Immature natural killer cell (primary cell): ENCODE results near the gene ADAMTS6. TPM values are rescaled to one million over a fixed set of nuclear protein-coding genes. Genes with fewer than 3 reads are reported as not detected.

Experiments
- DNase-seq, 3 donors: peaks; one replicate each; pipeline ENCODE4 v3.0.0; 2022; ENCODE audit warnings: mixed read lengths in 1 of 3
- H3K27ac Mint-ChIP-seq, 6 donors: one replicate each; pipeline ENCODE4 v1.8.0; 2020; ENCODE audit warnings: mixed read lengths in 6 of 6, mild to moderate bottlenecking in 5 of 6, inconsistent platforms in 4 of 6, moderate library complexity in 3 of 6
- H3K27me3 Mint-ChIP-seq, 3 donors: one replicate each; pipeline ENCODE4 v1.8.0; 2020 to 2021; ENCODE audit warnings: low read depth in 3 of 3, mild to moderate bottlenecking in 3 of 3, mixed read lengths in 3 of 3, moderate library complexity in 3 of 3, inconsistent platforms in 1 of 3
- H3K36me3 Mint-ChIP-seq, 3 donors: one replicate each; pipeline ENCODE4 v1.8.0; 2020; ENCODE audit warnings: mixed read lengths in 3 of 3, inconsistent platforms in 2 of 3, mild to moderate bottlenecking in 2 of 3
- H3K4me1 Mint-ChIP-seq, 2 donors: one replicate each; pipeline ENCODE4 v1.8.0; 2020; ENCODE audit warnings: inconsistent platforms in 2 of 2, mild to moderate bottlenecking in 2 of 2, mixed read lengths in 2 of 2, moderate library complexity in 1 of 2
- H3K4me3 Mint-ChIP-seq, 5 donors: one replicate each; pipeline ENCODE4 v1.8.0; 2020; ENCODE audit warnings: mild to moderate bottlenecking in 5 of 5, mixed read lengths in 5 of 5, inconsistent platforms in 3 of 5, moderate library complexity in 3 of 5
- H3K9me3 Mint-ChIP-seq, 6 donors: one replicate each; pipeline ENCODE4 v1.8.0; 2020; ENCODE audit warnings: mild to moderate bottlenecking in 6 of 6, mixed read lengths in 6 of 6, inconsistent platforms in 4 of 6, moderate library complexity in 3 of 6
- polyA plus RNA-seq, 3 donors: library from polyadenylated mRNA; unstranded; fragments of 300-500 nt; fragmentation: Illumina TruSeq; gene quantifications; one replicate each; pipeline ENCODE4 v1.2.3, GENCODE V29; 2021

Gene ADAMTS6
- polyA plus RNA-seq, 3 donors from 2014 or later, result not detected

DNA sequence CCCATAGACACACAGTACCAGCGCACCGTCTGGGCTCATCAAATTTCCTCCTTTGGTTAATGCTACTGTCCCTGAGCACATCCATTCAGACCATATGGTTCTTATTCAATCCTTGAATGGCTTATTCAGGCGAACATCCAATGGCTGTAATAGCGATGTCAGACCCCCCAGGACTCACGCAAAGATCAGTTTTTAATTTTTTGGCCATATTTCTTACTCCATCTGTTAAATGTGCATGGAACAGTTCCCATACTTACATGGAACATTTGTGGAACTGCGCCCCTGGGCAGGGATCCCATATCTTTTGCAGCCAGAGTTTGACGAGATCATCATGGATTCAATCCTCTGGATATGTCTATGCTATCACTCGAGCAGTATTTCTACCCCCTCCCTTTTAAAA lies 213.2 kb downstream of the ADAMTS6 start:
- Mint-ChIP-seq H3K27ac (no peak overlapping the region), H3K36me3 (no peaks in the 10 kb centered on the region), H3K27me3 (no peaks in the 10 kb centered on the region), H3K9me3 (peaks cover 0 to 3% (median 0%) of the 10 kb centered on the region in 6 donors), H3K4me3 (no peak overlapping the region), H3K4me1 (no peaks in the 10 kb centered on the region)
- no peak for DNase-seq

DNA sequence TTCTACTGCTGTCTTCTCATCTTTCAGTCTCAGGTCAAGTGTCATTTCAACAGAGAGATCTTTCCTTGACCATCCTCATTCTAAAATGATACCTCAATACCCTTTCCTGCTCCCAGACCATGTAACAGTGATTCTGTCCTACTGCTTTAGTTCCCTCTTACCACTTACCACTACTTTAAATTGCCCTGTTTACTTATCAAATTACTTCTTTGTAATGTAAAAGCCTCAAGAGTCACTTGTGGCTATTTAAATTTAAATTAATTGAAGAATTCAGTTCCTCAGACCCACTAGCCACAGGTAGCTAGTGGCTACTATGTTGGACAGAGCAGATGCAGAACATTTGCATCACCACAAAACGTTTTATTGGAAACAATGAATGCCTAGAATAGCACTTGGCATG lies 217.3 kb downstream of the ADAMTS6 start:
- Mint-ChIP-seq H3K9me3 (peaks cover 0 to 3% (median 0%) of the 10 kb centered on the region in 6 donors), H3K36me3 (no peaks in the 10 kb centered on the region), H3K4me1 (no peaks in the 10 kb centered on the region), H3K4me3 (no peak overlapping the region), H3K27me3 (peaks cover 0 to 2% (median 0%) of the 10 kb centered on the region in 3 donors), H3K27ac (no peak overlapping the region)
- DNase-seq, result no peak

DNA sequence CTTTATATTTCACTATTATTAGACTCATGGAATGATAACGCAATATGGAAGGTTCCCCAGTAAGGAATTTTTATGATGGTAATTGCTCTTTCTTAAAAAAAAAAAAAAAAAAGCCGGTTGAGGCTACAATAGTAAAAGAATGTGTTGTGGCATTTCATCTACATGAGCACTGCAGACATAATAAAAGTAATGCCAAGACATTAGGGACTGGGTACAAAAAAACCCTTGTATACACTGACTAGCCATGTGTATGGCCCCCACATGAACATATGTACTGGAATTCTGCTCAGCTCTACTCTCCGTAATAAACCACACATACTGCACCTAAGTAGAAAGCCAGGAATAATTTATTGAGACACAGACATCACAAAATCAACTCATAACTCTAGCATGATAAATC lies 218.4 kb downstream of the ADAMTS6 start:
- H3K9me3 Mint-ChIP-seq, result peaks cover 0 to 3% (median 0%) of the 10 kb centered on the region in 6 donors
- no peaks in the 10 kb centered on the region for H3K36me3 Mint-ChIP-seq
- H3K4me3 Mint-ChIP-seq, result no peak overlapping the region
- peaks cover 0 to 2% (median 0%) of the 10 kb centered on the region in 3 donors for H3K27me3 Mint-ChIP-seq
- H3K27ac Mint-ChIP-seq, result no peak overlapping the region
- DNase-seq, result no peak
- no peaks in the 10 kb centered on the region for H3K4me1 Mint-ChIP-seq

DNA sequence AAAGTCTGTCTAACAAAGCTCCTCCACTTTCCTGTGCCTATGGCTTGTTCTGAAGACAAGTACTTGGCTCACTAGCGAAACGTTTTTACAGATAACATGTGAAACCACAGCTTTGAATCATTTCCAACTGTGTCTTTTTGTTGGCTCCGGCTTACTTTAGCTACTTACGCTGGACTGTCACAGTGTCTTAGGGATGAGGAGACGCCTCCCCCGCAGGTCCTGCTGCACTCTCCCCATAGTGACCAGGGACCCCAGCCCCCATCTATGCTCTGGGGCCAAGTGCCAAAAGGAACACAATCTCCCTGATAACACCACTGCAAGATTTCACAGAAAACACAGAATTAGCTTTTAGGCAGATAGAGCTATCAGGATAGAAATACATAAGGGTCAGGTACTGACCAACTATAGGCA lies 219.1 kb downstream of the ADAMTS6 start:
- H3K27ac Mint-ChIP-seq, result no peak overlapping the region
- DNase-seq, result no peak
- H3K36me3 Mint-ChIP-seq, result no peaks in the 10 kb centered on the region
- H3K27me3 Mint-ChIP-seq, result peaks cover 0 to 3% (median 0%) of the 10 kb centered on the region in 3 donors
- no peak overlapping the region for H3K4me3 Mint-ChIP-seq
- H3K9me3 Mint-ChIP-seq, result peaks cover 0 to 4% (median 0%) of the 10 kb centered on the region in 6 donors
- no peaks in the 10 kb centered on the region for H3K4me1 Mint-ChIP-seq

DNA sequence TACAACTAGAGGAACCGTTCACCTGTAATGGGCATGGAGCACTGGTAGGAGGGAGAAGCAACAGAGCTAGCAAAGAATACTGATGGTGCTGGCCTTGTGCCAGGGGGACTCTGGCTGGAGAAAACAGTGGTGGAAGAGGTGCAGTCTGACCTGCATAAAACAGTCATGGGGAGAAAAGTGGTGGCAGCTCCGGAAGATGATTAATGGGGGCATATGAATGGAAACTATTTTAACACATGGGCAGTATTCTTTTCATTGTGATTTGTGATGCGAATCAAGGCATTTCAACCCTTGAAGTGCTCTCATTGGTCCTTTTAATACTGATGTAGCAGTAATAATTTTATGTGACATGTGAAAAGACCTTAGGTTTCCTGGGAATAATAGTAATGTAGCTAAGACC lies 219.6 kb downstream of the ADAMTS6 start:
- DNase-seq, result no peak
- Mint-ChIP-seq H3K27ac (no peak overlapping the region), H3K4me1 (no peaks in the 10 kb centered on the region), H3K4me3 (no peak overlapping the region), H3K36me3 (no peaks in the 10 kb centered on the region), H3K27me3 (peaks cover 0 to 3% (median 0%) of the 10 kb centered on the region in 3 donors), H3K9me3 (peaks cover 0 to 4% (median 1%) of the 10 kb centered on the region in 6 donors)

DNA sequence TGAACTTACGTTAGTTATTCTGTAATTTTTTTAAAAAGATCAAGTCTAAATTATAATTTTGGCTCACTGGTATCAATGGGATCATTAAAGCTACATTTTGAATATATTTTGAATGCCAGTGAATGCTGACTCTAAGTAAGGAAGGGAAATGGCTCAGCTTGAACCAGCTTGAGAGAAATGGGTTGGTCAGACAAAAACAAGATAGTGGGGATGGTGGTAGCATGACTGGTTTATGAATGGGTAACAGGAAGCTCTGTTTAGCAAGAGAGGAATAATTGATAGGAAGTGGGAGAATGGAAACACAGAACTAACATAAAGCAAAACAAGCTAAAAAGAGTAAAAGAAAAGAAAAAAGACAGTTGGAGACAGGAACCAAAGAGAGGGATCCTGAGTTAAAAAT lies 220.2 kb downstream of the ADAMTS6 start:
- Mint-ChIP-seq H3K9me3 (peaks cover 0 to 4% (median 1%) of the 10 kb centered on the region in 6 donors), H3K36me3 (no peaks in the 10 kb centered on the region), H3K27ac (no peak overlapping the region), H3K27me3 (peaks cover 0 to 3% (median 2%) of the 10 kb centered on the region in 3 donors), H3K4me1 (no peaks in the 10 kb centered on the region), H3K4me3 (no peak overlapping the region)
- DNase-seq, result no peak

DNA sequence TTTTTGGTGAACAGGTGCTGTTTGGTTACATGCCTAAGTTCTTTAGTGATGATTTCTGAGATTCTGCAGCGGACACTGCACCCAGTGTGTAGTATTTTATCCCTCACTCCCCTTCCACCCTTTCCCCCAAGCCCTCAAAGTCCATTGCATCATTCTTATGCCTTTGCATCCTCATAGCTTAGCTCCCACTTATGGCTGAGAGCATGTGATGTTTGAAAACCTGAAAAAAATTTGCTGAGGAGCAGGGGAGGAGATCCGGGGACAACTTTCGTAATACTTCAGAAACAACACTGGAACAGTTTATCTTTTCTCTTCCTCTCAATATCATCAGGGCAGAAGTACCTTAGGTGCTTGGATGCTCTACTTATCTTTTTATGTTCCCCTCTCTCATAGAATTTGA lies 226.4 kb downstream of the ADAMTS6 start:
- Mint-ChIP-seq H3K4me3 (no peak overlapping the region), H3K9me3 (peaks cover 0 to 4% (median 0%) of the 10 kb centered on the region in 6 donors), H3K27ac (no peak overlapping the region), H3K4me1 (no peaks in the 10 kb centered on the region), H3K27me3 (peaks cover 0 to 5% (median 1%) of the 10 kb centered on the region in 3 donors), H3K36me3 (no peaks in the 10 kb centered on the region)
- DNase-seq, result no peak

DNA sequence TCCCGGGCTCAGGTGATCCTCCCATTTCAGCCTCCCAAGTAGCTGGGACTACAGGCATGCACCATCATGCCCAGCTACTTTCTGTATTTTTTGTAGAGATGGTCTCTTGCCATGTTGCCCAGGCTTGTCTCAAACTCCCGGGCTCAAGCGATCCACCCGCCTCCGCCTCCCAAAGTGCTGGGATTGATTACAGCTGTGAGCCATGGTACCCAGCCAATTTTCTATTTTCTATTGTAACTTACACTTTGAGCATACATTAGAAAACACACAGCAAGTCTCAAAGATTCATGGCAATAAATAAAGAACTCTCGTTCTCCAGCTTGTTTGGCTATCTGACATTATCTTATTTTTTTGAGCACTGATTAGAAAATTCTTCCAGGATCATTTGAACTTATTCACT lies 228.7 kb downstream of the ADAMTS6 start:
- no peak overlapping the region for H3K4me3 Mint-ChIP-seq
- H3K27ac Mint-ChIP-seq, result no peak overlapping the region
- no peaks in the 10 kb centered on the region for H3K4me1 Mint-ChIP-seq
- H3K27me3 Mint-ChIP-seq, result peaks cover 0 to 5% (median 0%) of the 10 kb centered on the region in 3 donors
- H3K36me3 Mint-ChIP-seq, result no peaks in the 10 kb centered on the region
- no peak for DNase-seq
- H3K9me3 Mint-ChIP-seq, result peaks cover 0 to 2% (median 0%) of the 10 kb centered on the region in 6 donors

DNA sequence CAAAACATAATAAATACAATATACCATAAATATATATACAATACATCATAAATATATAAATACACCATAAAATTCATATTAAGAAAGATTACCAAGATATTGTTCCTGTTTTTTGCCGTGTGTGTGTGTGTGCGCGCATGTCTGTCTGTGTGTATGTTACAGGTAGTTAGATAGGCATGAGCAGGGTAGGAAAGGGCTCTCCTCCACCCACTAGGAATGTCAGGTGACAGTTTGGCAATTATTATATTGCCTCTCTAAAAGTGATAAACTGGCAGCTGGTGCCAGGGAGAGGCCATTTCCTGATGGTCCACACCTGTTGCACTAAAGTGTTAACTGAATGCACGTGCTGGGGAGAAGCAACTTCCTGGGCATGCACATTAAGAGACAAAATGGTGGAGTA lies 232.8 kb downstream of the ADAMTS6 start:
- Mint-ChIP-seq H3K27me3 (peaks cover 0 to 4% (median 0%) of the 10 kb centered on the region in 3 donors), H3K4me3 (no peak overlapping the region)

DNA sequence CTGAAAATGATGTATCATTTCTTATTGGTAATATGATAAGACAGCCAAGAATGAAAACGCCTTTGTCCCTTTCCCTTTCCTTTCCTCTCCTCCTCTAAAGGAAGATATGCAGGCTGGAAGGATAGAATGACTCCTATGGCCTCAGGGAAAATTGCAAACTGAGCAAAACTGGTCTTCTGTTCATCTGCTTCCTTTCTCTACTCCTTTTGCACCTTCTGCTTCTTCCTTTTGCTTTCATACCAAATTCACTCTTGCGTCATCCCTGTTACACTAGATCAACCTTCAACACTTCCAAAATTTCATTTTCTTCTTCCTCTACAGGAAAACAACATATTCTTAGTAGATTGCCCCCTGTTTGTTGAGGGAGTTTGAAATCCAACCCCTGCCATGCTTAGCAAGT lies 234.1 kb downstream of the ADAMTS6 start:
- H3K27ac Mint-ChIP-seq, result no peak overlapping the region
- peaks cover 0 to 4% (median 0%) of the 10 kb centered on the region in 3 donors for H3K27me3 Mint-ChIP-seq
- H3K36me3 Mint-ChIP-seq, result no peaks in the 10 kb centered on the region
- DNase-seq, result no peak
- H3K9me3 Mint-ChIP-seq, result peaks cover 0 to 2% (median 0%) of the 10 kb centered on the region in 6 donors
- no peak overlapping the region for H3K4me3 Mint-ChIP-seq
- no peaks in the 10 kb centered on the region for H3K4me1 Mint-ChIP-seq

More for the DNA sequence above, 232.8 kb downstream of the ADAMTS6 start:
- Mint-ChIP-seq H3K27ac (no peak overlapping the region), H3K4me1 (no peaks in the 10 kb centered on the region), H3K9me3 (peaks cover 0 to 2% (median 0%) of the 10 kb centered on the region in 6 donors), H3K36me3 (no peaks in the 10 kb centered on the region)
- no peak for DNase-seq

DNA sequence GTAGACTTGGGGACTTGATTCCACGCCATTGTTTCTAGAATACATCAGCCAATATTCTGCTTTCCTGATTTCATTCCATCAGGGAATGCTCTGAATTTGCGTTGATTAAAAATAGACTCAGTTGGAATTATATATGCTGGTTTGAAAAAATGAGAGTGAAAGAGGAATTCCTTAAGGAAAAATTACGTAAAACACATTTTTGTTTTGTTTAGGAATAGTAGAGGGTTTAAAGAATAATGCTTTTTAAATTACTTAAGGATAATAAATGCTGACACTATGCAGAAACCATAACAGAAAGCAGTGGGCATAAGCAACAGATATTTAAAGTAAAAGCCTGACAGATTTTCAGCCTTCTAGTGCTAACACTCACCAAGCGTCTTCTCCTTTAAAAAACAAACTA lies 235.0 kb downstream of the ADAMTS6 start:
- H3K4me1 Mint-ChIP-seq, result no peaks in the 10 kb centered on the region
- no peak overlapping the region for H3K4me3 Mint-ChIP-seq
- no peaks in the 10 kb centered on the region for H3K36me3 Mint-ChIP-seq
- peaks cover 0 to 2% (median 0%) of the 10 kb centered on the region in 6 donors for H3K9me3 Mint-ChIP-seq
- peaks cover 0 to 4% (median 0%) of the 10 kb centered on the region in 3 donors for H3K27me3 Mint-ChIP-seq
- DNase-seq, result no peak
- H3K27ac Mint-ChIP-seq, result no peak overlapping the region

DNA sequence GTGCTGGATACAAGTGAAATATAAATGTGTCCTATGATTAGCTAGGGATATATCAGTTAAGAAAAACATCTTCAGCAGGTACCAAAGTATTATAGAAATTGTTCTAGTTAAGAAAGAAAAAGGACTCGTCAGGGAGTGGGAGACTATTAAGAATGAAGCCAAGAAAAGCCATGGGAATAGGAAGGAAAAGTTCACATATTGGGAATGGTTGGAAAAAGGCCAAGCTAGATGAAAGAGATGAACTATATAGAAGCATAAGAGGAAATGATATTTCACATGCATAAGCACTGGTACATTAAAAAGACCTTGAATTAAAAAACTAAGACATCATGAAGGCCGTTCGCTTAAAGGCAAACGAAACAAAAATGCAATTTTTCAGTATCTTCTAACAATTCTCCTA lies 237.7 kb downstream of the ADAMTS6 start:
- H3K4me1 Mint-ChIP-seq, result no peaks in the 10 kb centered on the region
- no peaks in the 10 kb centered on the region for H3K36me3 Mint-ChIP-seq
- H3K9me3 Mint-ChIP-seq, result no peaks in the 10 kb centered on the region

DNA sequence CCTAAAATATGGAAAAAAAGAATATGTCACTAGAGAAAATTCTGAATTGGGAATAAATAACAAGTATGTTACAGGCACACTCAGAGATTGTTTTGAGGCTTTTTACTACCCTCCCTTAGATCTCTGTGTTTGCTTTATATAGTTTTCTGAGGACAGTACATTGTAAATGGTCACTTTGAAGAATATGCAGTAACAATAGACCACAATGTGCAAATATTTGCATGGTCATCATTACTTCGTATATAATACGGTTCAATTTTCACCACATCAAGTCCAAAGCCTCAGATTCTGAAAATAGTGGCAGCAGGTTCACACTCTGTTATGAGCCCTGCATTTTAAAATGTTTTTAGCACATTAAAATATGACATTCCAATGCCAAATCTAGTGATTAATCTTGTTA lies 238.6 kb downstream of the ADAMTS6 start:
- Mint-ChIP-seq H3K9me3 (no peaks in the 10 kb centered on the region), H3K27ac (no peak overlapping the region), H3K4me3 (no peak overlapping the region), H3K36me3 (no peaks in the 10 kb centered on the region), H3K27me3 (peaks cover 0 to 4% (median 0%) of the 10 kb centered on the region in 3 donors), H3K4me1 (no peaks in the 10 kb centered on the region)
- no peak for DNase-seq

More for the DNA sequence above, 237.7 kb downstream of the ADAMTS6 start:
- Mint-ChIP-seq H3K4me3 (no peak overlapping the region), H3K27ac (no peak overlapping the region), H3K27me3 (peaks cover 0 to 4% (median 0%) of the 10 kb centered on the region in 3 donors)
- no peak for DNase-seq

DNA sequence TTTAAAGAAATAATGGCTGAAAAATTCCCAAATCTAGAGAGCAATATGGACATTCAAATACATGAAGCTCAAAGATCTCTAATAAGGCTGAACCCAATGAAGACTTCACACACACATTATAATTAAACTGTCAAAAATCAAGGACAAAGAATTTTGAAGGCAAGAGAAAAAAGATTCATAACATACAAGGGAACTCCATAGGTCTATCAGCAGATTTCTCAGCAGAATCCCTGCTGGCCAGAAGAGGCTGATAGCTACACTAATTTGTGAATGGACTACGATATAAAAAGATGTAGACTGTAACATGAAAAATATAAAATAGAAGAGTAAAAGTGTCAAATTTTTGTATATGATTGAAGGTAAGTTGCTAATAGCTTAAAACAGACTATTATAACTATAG lies 251.9 kb downstream of the ADAMTS6 start:
- H3K4me3 Mint-ChIP-seq, result no peak overlapping the region
- peaks cover 11 to 43% (median 16%) of the 10 kb centered on the region in 6 donors for H3K9me3 Mint-ChIP-seq
- no peak for DNase-seq
- no peaks in the 10 kb centered on the region for H3K4me1 Mint-ChIP-seq
- no peaks in the 10 kb centered on the region for H3K36me3 Mint-ChIP-seq
- H3K27ac Mint-ChIP-seq, result no peak overlapping the region
- peaks cover 0 to 1% (median 0%) of the 10 kb centered on the region in 3 donors for H3K27me3 Mint-ChIP-seq

DNA sequence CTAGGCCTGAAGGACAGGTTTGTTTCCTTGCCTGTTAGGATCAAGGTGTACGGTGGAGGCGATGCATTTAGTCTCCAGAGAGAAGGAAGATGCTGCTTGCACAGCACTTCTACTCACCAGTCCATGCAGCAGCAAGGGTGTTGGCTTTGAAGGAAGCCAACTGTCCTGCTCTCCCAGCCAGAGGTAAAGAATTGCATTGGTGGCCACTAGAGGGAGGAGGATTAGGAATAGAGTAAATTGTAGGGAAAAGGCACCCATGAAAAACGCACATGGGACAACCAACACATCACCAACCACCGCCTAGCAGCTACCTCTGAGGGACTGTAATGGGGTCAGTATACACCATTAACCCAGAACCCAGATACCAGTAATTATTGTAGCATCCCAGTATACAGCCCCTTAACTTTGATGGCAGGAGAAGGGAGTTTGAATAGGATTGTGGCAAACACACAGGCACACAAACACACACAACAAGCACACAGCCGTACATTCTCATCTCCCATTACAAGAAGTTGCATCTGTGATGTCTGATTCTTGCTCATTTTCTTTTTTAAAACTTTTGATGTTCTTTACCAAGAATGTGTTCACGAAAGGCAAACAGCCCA lies 267.7 kb downstream of the ADAMTS6 start:
- no peak overlapping the region for H3K4me3 Mint-ChIP-seq
- no peak overlapping the region for H3K27ac Mint-ChIP-seq

More for the DNA sequence above, 267.7 kb downstream of the ADAMTS6 start:
- DNase-seq, result no peak
- peaks cover 0 to 3% (median 0%) of the 10 kb centered on the region in 6 donors for H3K9me3 Mint-ChIP-seq
- no peaks in the 10 kb centered on the region for H3K4me1 Mint-ChIP-seq
- H3K27me3 Mint-ChIP-seq, result peaks cover 0 to 3% (median 2%) of the 10 kb centered on the region in 3 donors
- peaks cover 0 to 4% (median 0%) of the 10 kb centered on the region in 3 donors for H3K36me3 Mint-ChIP-seq
